Keratinocyte (primary cell): ENCODE measurements around the gene NRDE2. TPM values are rescaled to one million over a fixed set of nuclear protein-coding genes. Genes with fewer than 3 reads are reported as not detected.

Experiments
- DNase-seq: peaks from one replicate; pipeline ENCODE4 v3.0.0-alpha.2; 2011; ENCODE audit warnings: low read depth, missing footprints, low spot score
- FAIRE-seq: peaks from 2 replicates; lab custom pipeline; 2011; peaks lifted over from hg19 to GRCh38; lab: Jason Lieb, UNC
- H2AFZ ChIP-seq: 2 replicates; pipeline ENCODE4 v1.6.0; 2012; ENCODE audit warnings: low read length, control low read depth, inconsistent platforms; ENCODE audit not compliant: control insufficient read depth
- H3K27ac ChIP-seq: 2 replicates; pipeline ENCODE4 v1.5.1; 2011; ENCODE audit warnings: low read length; ENCODE audit not compliant: control insufficient read depth, insufficient read depth
- H3K27me3 ChIP-seq: 3 replicates; pipeline ENCODE4 v1.6.0; 2011; ENCODE audit warnings: low read length; ENCODE audit not compliant: control insufficient read depth, insufficient read depth; ENCODE audit errors: extremely low read depth
- H3K36me3 ChIP-seq, 2 experiments: 2 replicates in 1 of 2; 3 replicates in 1 of 2; pipeline ENCODE4 v1.5.1; 2011; ENCODE audit warnings: low read length in 2 of 2, mild to moderate bottlenecking in 1 of 2; ENCODE audit not compliant: control insufficient read depth in 2 of 2, insufficient read depth in 2 of 2; ENCODE audit errors: extremely low read depth in 1 of 2
- H3K4me1 ChIP-seq: 3 replicates; pipeline ENCODE4 v1.5.1; 2011; ENCODE audit warnings: low read length; ENCODE audit not compliant: control insufficient read depth, insufficient read depth; ENCODE audit errors: extremely low read depth
- H3K4me2 ChIP-seq: 3 replicates; pipeline ENCODE4 v1.6.0; 2011; ENCODE audit warnings: low read depth, low read length; ENCODE audit not compliant: control insufficient read depth, insufficient read depth; ENCODE audit errors: extremely low read depth
- H3K4me3 ChIP-seq, 3 experiments: fragments of 200-600 bp in 1 of 3; sonication (generic) in 1 of 3; 2 replicates in 2 of 3; 3 replicates in 1 of 3; pipeline ENCODE4 v1.5.1; 2011 to 2016; ENCODE audit warnings: low read length in 3 of 3, mild to moderate bottlenecking in 3 of 3, control low read depth in 2 of 3, inconsistent platforms in 1 of 3, low read depth in 1 of 3, mixed read lengths in 1 of 3, mixed run types in 1 of 3, moderate library complexity in 1 of 3; ENCODE audit not compliant: control insufficient read depth in 2 of 3, insufficient read depth in 2 of 3; ENCODE audit errors: extremely low read depth in 1 of 3
- H3K79me2 ChIP-seq: 2 replicates; pipeline ENCODE4 v1.6.0; 2012; ENCODE audit warnings: low read length; ENCODE audit not compliant: control insufficient read depth, insufficient read depth
- H3K9ac ChIP-seq: 3 replicates; pipeline ENCODE4 v1.6.0; 2011; ENCODE audit warnings: low read length; ENCODE audit not compliant: control insufficient read depth, insufficient read depth; ENCODE audit errors: extremely low read depth
- H3K9me1 ChIP-seq: 3 replicates; pipeline ENCODE4 v1.6.0; 2011; ENCODE audit warnings: low read length; ENCODE audit not compliant: control insufficient read depth, insufficient read depth; ENCODE audit errors: extremely low read depth
- H3K9me3 ChIP-seq: 2 replicates; pipeline ENCODE4 v1.5.1; 2012; ENCODE audit warnings: low read depth, low read length; ENCODE audit not compliant: control insufficient read depth
- H4K20me1 ChIP-seq: 3 replicates; pipeline ENCODE4 v1.6.0; 2011; ENCODE audit warnings: low read length; ENCODE audit not compliant: control insufficient read depth, insufficient read depth; ENCODE audit errors: extremely low read depth
- EZH2 ChIP-seq: IDR thresholded peaks from one replicate; pipeline ENCODE4 v1.6.1; 2012; ENCODE audit warnings: inconsistent platforms, mild to moderate bottlenecking, low read length, moderate library complexity
- dilution Hi-C: fragments of 300-500 bp; cut with MboI; formaldehyde crosslinking; loops from one replicate; pipeline ENCODE4 v1.7.0; 2020; ENCODE audit warnings: low sequenced_read_pairs; ENCODE audit not compliant: extremely low pct_ligation_motif_present
- polyA plus RNA-seq, 5 experiments: library from polyadenylated mRNA; depleted of rRNA in 3 of 5; stranded (reverse) in 3 of 5; stranded (forward) in 1 of 5; unstranded in 1 of 5; fragments of >200 nt; gene quantifications; 1 replicate in 1 of 5; 2 replicates in 3 of 5; 3 replicates in 1 of 5; pipeline versions ENCODE4 v1.2.1 to v1.2.3, GENCODE V29; 2011 to 2012; ENCODE audit warnings: missing spikeins in 2 of 5, low read depth in 1 of 5, low replicate concordance in 1 of 5
- TF ChIP-seq, protein P1 (sequence below), 3 experiments: IDR thresholded peaks in 1 of 3; conservative IDR thresholded peaks in 1 of 3; optimal IDR thresholded peaks in 1 of 3; 2 replicates in 2 of 3; 3 replicates in 1 of 3; pipeline versions ENCODE3 to v1.5.1; 2011; ENCODE audit warnings: low read length in 3 of 3, mild to moderate bottlenecking in 3 of 3, moderate library complexity in 2 of 3, control low read depth in 1 of 3, inconsistent platforms in 1 of 3; ENCODE audit not compliant: insufficient read depth in 2 of 3; ENCODE audit errors: extremely low read depth in 1 of 3

NRDE2 gene
- polyA plus RNA-seq, 1 donor (not counting 4 experiments of a cell fraction or from before 2014, with no cell fraction given), result 9.2 TPM

DNA sequence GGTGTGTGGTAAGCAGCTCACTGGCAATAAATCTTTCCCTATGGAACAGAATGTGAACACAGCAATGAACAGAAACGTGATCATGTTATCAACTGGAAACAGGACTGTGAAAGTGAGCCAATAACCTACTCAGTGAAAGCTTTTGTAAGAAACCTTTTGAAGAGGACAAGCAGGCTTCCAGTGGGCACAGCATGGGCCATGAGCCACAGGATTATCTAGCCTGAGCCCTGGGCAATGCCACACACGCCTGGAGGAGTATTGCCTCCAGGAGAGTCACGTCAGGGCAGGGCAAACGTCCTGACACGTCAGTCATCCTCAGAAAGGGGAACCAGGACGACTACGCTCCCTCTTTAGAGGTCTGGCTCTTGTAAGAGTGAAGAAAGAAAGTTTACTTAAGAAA is 32.3 kb downstream of the NRDE2 start:
- DNase-seq (no peak), FAIRE-seq (no peak)
- Histone ChIP-seq H3K4me1 (no peaks in the 10 kb centered on the region), H3K27ac (no peak overlapping the region), H3K9me3 (no peaks in the 10 kb centered on the region), H3K4me2 (no peak overlapping the region), H3K36me3 (peaks cover 8 to 12% of the 10 kb centered on the region in 2 experiments), H3K9ac (no peak overlapping the region), H2AFZ (no peak overlapping the region), H3K79me2 (no peaks in the 10 kb centered on the region), H3K4me3 (no peak overlapping the region), H3K9me1 (no peaks in the 10 kb centered on the region), H3K27me3 (no peaks in the 10 kb centered on the region), H4K20me1 (no peaks in the 10 kb centered on the region)
- dilution Hi-C loops, result no loop called here
- TF ChIP-seq EZH2, result no peak
- TF ChIP-seq, protein P1, sequence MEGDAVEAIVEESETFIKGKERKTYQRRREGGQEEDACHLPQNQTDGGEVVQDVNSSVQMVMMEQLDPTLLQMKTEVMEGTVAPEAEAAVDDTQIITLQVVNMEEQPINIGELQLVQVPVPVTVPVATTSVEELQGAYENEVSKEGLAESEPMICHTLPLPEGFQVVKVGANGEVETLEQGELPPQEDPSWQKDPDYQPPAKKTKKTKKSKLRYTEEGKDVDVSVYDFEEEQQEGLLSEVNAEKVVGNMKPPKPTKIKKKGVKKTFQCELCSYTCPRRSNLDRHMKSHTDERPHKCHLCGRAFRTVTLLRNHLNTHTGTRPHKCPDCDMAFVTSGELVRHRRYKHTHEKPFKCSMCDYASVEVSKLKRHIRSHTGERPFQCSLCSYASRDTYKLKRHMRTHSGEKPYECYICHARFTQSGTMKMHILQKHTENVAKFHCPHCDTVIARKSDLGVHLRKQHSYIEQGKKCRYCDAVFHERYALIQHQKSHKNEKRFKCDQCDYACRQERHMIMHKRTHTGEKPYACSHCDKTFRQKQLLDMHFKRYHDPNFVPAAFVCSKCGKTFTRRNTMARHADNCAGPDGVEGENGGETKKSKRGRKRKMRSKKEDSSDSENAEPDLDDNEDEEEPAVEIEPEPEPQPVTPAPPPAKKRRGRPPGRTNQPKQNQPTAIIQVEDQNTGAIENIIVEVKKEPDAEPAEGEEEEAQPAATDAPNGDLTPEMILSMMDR (optimal IDR thresholded peaks at IDR 0.05 in 1 of 3, IDR thresholded peaks at IDR 0.05 in 1 of 3, conservative IDR thresholded peaks at IDR 0.05 in 1 of 3; ENCODE audit: extremely low read depth in 1 of 3, insufficient read depth in 2 of 3, low read length in 3 of 3), result no peak

DNA sequence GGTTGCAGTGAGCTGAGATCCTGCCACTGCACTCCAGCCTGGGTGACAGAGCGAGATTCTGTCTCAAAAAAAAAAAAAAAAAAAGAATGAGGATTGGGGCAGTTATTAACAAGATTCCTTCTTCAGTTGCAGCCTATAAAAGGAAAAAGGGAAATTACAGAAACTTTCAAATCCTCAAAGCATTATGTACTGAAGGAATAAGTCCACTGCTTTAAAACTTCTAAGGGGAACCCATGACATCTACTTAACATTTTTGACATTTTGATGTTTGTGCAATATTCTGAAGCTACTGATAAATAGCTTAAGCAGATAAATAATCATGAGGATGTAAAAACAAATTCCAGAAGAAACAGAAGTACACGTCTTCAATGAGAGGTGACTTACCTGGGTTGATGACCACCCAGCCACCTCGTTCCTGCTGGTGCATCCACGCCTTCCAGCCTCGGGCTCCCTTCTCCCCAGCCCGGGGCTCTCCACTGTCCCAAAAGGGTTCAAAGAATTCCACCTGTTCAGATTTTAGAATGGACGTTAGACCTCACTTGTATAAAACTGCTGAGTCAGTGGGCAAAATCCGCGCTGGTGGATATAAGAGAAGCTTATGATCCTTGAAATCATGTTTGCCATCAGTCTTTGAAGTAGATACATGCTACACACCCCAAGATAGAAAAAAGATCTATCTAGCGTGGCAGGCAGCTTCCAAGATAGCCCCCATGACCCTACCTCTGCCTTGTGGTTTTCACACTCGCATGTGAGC is 33.7 kb downstream of the NRDE2 start:
- no peaks in the 10 kb centered on the region for H3K9me1 ChIP-seq
- no peak overlapping the region for H3K27ac ChIP-seq
- no peak overlapping the region for H3K9ac ChIP-seq
- no peak for DNase-seq
- no peak for FAIRE-seq
- no peaks in the 10 kb centered on the region for H4K20me1 ChIP-seq
- H3K27me3 ChIP-seq, result no peaks in the 10 kb centered on the region
- dilution Hi-C loops, result no loop called here
- TF ChIP-seq EZH2, result no peak
- TF ChIP-seq, protein P1 (optimal IDR thresholded peaks at IDR 0.05 in 1 of 3, IDR thresholded peaks at IDR 0.05 in 1 of 3, conservative IDR thresholded peaks at IDR 0.05 in 1 of 3; ENCODE audit: extremely low read depth in 1 of 3, insufficient read depth in 2 of 3, low read length in 3 of 3), result no peak
- H2AFZ ChIP-seq, result no peak overlapping the region
- H3K4me3 ChIP-seq, result no peak overlapping the region
- H3K4me1 ChIP-seq, result no peaks in the 10 kb centered on the region
- no peak overlapping the region for H3K4me2 ChIP-seq
- H3K36me3 ChIP-seq, result peaks cover 8 to 14% of the 10 kb centered on the region in 2 experiments
- H3K9me3 ChIP-seq, result no peaks in the 10 kb centered on the region
- H3K79me2 ChIP-seq, result no peaks in the 10 kb centered on the region
